ENCODE measurements around the gene CCSER1. TPM values are rescaled to one million over a fixed set of nuclear protein-coding genes. Genes with fewer than 3 reads are reported as not detected.

The CCSER1 gene
- total RNA-seq (10 to 100 TPM in 1 of 2 donors, 1 to 10 TPM in 1; 6.2 to 23.0 TPM), polyA plus RNA-seq (1 to 10 TPM in 1 of 2 donors, under 1 TPM in 1; 0.61 to 1.4 TPM)
- long read RNA-seq, donor 1: 0 reads
- long read RNA-seq, donor 2, partial matches to known transcripts: 577 of 577 reads
- long read RNA-seq, donor 2, other reads (novel, unspliced or antisense): 0 of 577 reads
- long read RNA-seq, donor 3, partial matches to known transcripts: 664 of 664 reads
- long read RNA-seq, donor 3, other reads (novel, unspliced or antisense): 0 of 664 reads
- long read RNA-seq, donor 4: 0 reads
- long read RNA-seq, donor 5: 0 reads

GRCh38 chr4:90127223-90127705 lies at the start of gene CCSER1:
Gene CCSER1 (plus strand): TSS chr4:90127394.
- WGBS, 2 donors: 0 to 1% methylated on average over 34 to 35 of the region's 35 CpGs
- peak within 1 kb of the TSS; percentile 24 to 67 for H3K9ac ChIP-seq (ENCODE audit: insufficient read depth in 1 of 2, low read length in 2 of 2)
- H3K27ac ChIP-seq (ENCODE audit: low read depth in 1 of 2, low read length in 1 of 2): peak within 1 kb of the TSS; percentile 79 to 83

GRCh38 chr4:90078440-90078839 lies 48.8 kb upstream of the CCSER1 start:
- DNase-seq (no peak), ATAC-seq (ENCODE audit: insufficient read depth, low FRiP score) (no peak)
- Histone ChIP-seq H3K4me1 (ENCODE audit: control insufficient read depth in 5 of 5, insufficient read depth in 5 of 5, low read length in 5 of 5) (peaks cover 0 to 6% (median 0%) of the 10 kb centered on the region in 5 donors), H3K9ac (ENCODE audit: insufficient read depth in 1 of 2, low read length in 2 of 2) (no peak overlapping the region), H3K4me3 (no peak overlapping the region), H3K9me3 (ENCODE audit: control insufficient read depth in 4 of 4, insufficient read depth in 3 of 4, low read length in 3 of 4) (no peaks in the 10 kb centered on the region), H3K27me3 (ENCODE audit: control insufficient read depth in 3 of 3, insufficient read depth in 3 of 3, low read length in 2 of 3) (no peaks in the 10 kb centered on the region), H3K27ac (ENCODE audit: low read depth in 1 of 2, low read length in 1 of 2) (no peak overlapping the region), H3K36me3 (ENCODE audit: control insufficient read depth in 4 of 4, insufficient read depth in 4 of 4, low read length in 4 of 4) (no peaks in the 10 kb centered on the region)
- TF ChIP-seq CTCF (IDR thresholded peaks at IDR 0.05; ENCODE audit: control extremely low read depth, extremely low read depth): no peak

More at GRCh38 chr4:90127223-90127705, at the start of gene CCSER1:
- H3K4me3 ChIP-seq: peak within 1 kb of the TSS; percentile 58
- no peaks in the 10 kb centered on the region for H3K36me3 ChIP-seq (ENCODE audit: control insufficient read depth in 4 of 4, insufficient read depth in 4 of 4, low read length in 4 of 4)
- H3K9me3 ChIP-seq (ENCODE audit: control insufficient read depth in 4 of 4, insufficient read depth in 3 of 4, low read length in 3 of 4): peaks cover 0 to 2% (median 0%) of the 10 kb centered on the region in 4 donors
- ATAC-seq (ENCODE audit: insufficient read depth, low FRiP score): peak; percentile 91
- peaks cover 0 to 9% (median 0%) of the 10 kb centered on the region in 5 donors for H3K4me1 ChIP-seq (ENCODE audit: control insufficient read depth in 5 of 5, insufficient read depth in 5 of 5, low read length in 5 of 5)
- peaks cover 0 to 17% (median 13%) of the 10 kb centered on the region in 3 donors for H3K27me3 ChIP-seq (ENCODE audit: control insufficient read depth in 3 of 3, insufficient read depth in 3 of 3, low read length in 2 of 3)
- TF ChIP-seq CTCF (IDR thresholded peaks at IDR 0.05; ENCODE audit: control extremely low read depth, extremely low read depth): no peak
- DNase-seq: peak; percentile 51 to 77 (median 77)

- WGBS, 2 donors: 91 to 96% methylated on average over 2 of the region's 2 CpGs
- no peaks in the 10 kb centered on the region for H3K36me3 ChIP-seq (ENCODE audit: control insufficient read depth in 4 of 4, insufficient read depth in 4 of 4, low read length in 4 of 4)
- ATAC-seq (ENCODE audit: insufficient read depth, low FRiP score) (no peak), DNase-seq (no peak)
- no peak overlapping the region for H3K4me3 ChIP-seq
- no peak overlapping the region for H3K9ac ChIP-seq (ENCODE audit: insufficient read depth in 1 of 2, low read length in 2 of 2)
- TF ChIP-seq CTCF (IDR thresholded peaks at IDR 0.05; ENCODE audit: control extremely low read depth, extremely low read depth): no peak
- H3K27ac ChIP-seq (ENCODE audit: low read depth in 1 of 2, low read length in 1 of 2): no peak overlapping the region
- H3K9me3 ChIP-seq (ENCODE audit: control insufficient read depth in 4 of 4, insufficient read depth in 3 of 4, low read length in 3 of 4): no peaks in the 10 kb centered on the region
- no peaks in the 10 kb centered on the region for H3K27me3 ChIP-seq (ENCODE audit: control insufficient read depth in 3 of 3, insufficient read depth in 3 of 3, low read length in 2 of 3)
- H3K4me1 ChIP-seq (ENCODE audit: control insufficient read depth in 5 of 5, insufficient read depth in 5 of 5, low read length in 5 of 5): peaks cover 0 to 6% (median 0%) of the 10 kb centered on the region in 5 donors
Measured at GRCh38 chr4:90080116-90080515, 47.1 kb upstream of the CCSER1 start.
